ENCODE data around the gene SFI1.

SFI1 gene

DNA sequence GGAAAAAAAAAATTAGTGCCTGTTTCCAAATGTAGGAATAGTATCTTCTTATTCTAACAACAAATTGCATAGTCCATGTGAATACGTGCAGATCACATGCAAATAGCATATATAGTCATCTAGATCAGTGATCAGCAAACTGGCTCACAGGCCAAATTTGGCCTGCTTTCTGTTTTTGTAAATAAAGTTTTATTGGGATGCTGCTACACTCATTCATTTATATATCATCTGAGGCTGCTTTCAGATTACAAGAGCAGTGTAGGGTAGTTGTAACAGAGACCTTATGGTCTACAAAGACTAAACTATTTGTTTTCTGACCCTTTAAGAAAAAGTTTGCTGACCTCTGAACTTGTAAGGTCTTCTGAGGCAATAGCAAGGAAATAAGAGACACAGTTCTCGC, 65.6 kb downstream of the SFI1 start:
- no peak for DNase-seq (ENCODE audit: low spot score)
- TF ChIP-seq, protein P1, sequence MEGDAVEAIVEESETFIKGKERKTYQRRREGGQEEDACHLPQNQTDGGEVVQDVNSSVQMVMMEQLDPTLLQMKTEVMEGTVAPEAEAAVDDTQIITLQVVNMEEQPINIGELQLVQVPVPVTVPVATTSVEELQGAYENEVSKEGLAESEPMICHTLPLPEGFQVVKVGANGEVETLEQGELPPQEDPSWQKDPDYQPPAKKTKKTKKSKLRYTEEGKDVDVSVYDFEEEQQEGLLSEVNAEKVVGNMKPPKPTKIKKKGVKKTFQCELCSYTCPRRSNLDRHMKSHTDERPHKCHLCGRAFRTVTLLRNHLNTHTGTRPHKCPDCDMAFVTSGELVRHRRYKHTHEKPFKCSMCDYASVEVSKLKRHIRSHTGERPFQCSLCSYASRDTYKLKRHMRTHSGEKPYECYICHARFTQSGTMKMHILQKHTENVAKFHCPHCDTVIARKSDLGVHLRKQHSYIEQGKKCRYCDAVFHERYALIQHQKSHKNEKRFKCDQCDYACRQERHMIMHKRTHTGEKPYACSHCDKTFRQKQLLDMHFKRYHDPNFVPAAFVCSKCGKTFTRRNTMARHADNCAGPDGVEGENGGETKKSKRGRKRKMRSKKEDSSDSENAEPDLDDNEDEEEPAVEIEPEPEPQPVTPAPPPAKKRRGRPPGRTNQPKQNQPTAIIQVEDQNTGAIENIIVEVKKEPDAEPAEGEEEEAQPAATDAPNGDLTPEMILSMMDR (IDR thresholded peaks at IDR 0.05; ENCODE audit: extremely low read depth, insufficient read depth, missing control alignments), result no peak
- in situ Hi-C loops (cut with MboI; ENCODE audit: low pct_unique_long_range_greater_than_20kb, low sequenced_read_pairs, unreplicated experiment), result no loop called here

GRCh38 chr22:31566484-31566883, 70.1 kb downstream of the SFI1 start:
- TF ChIP-seq, protein P1 (IDR thresholded peaks at IDR 0.05; ENCODE audit: extremely low read depth, insufficient read depth, missing control alignments), result no peak
- DNase-seq (ENCODE audit: low spot score), result no peak
- in situ Hi-C loops (cut with MboI; ENCODE audit: low pct_unique_long_range_greater_than_20kb, low sequenced_read_pairs, unreplicated experiment), result no loop called here

DNA sequence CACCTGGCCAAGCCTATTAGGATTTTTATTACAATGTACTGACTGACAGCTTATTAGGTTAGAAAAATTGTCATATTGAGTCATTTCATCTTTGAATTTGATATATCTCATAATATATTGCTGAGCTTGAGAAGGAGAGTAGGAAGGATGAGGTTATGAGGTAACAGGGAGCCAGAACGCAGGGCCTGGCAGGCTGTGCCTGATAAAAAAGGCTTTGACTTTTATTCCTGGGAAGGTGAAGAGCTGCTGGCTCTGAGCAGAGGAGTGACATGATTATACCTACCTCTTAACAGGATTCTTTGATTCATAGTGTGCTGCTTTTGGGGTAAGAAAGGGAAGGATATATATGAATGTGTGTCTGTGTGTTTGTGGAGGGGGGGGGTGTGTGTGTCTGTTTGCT, 70.9 kb downstream of the SFI1 start:
- TF ChIP-seq, protein P1 (IDR thresholded peaks at IDR 0.05; ENCODE audit: extremely low read depth, insufficient read depth, missing control alignments), result no peak
- in situ Hi-C loops (cut with MboI; ENCODE audit: low pct_unique_long_range_greater_than_20kb, low sequenced_read_pairs, unreplicated experiment), result no loop called here
- no peak for DNase-seq (ENCODE audit: low spot score)

- TF ChIP-seq, protein P1 (IDR thresholded peaks at IDR 0.05; ENCODE audit: extremely low read depth, insufficient read depth, missing control alignments), result no peak
- in situ Hi-C loops (cut with MboI; ENCODE audit: low pct_unique_long_range_greater_than_20kb, low sequenced_read_pairs, unreplicated experiment), result no loop called here
- no peak for DNase-seq (ENCODE audit: low spot score)
These were observed 71.4 kb downstream of the SFI1 start for GRCh38 chr22:31567702-31568101.

DNA sequence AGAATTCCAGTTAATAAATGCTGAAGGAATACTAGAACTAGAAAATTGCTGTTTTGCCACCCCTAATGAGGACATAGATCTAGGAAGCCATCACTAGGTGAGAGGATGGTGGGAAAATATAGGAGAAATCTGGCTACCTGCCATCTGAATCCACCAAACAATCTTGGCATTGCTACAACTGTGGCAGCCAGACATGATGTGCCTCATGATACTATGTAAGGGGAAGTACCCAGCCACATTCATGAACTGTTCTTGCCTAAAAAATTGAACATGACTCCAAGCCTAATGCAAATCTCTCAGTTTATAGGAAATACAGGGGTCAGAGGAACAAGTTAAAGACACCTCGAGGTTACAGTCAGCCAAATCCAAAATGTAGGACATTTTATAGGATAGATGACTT, 72.8 kb downstream of the SFI1 start:
- in situ Hi-C loops (cut with MboI; ENCODE audit: low pct_unique_long_range_greater_than_20kb, low sequenced_read_pairs, unreplicated experiment), result no loop called here
- DNase-seq (ENCODE audit: low spot score), result no peak
- TF ChIP-seq, protein P1 (IDR thresholded peaks at IDR 0.05; ENCODE audit: extremely low read depth, insufficient read depth, missing control alignments), result no peak

- TF ChIP-seq, protein P1 (IDR thresholded peaks at IDR 0.05; ENCODE audit: extremely low read depth, insufficient read depth, missing control alignments), result no peak
- no peak for DNase-seq (ENCODE audit: low spot score)
- in situ Hi-C loops (cut with MboI; ENCODE audit: low pct_unique_long_range_greater_than_20kb, low sequenced_read_pairs, unreplicated experiment), result no loop called here
These were observed 76.6 kb downstream of the SFI1 start for GRCh38 chr22:31572939-31573338.

All from GM13977 (cell line).